GM12891 (cell line): ENCODE results near the gene TAF4.

ENCODE experiments used
- PAX5 ChIP-seq: IDR thresholded peaks from 2 replicates; pipeline ENCODE4 v1.6.1; 2011; ENCODE audit warnings: low read length, moderate library complexity, mild to moderate bottlenecking; ENCODE audit not compliant: insufficient read depth, severe bottlenecking
- POLR2A ChIP-seq: IDR thresholded peaks from 2 replicates; pipeline ENCODE4 v1.6.1; 2011; ENCODE audit warnings: low read depth, low read length, control low read depth
- POLR2AphosphoS5 ChIP-seq: IDR thresholded peaks from 2 replicates; pipeline ENCODE4 v1.6.1; 2011; ENCODE audit warnings: low read depth, low read length, control low read depth
- POU2F2 ChIP-seq: IDR thresholded peaks from 2 replicates; pipeline ENCODE4 v1.6.1; 2011; ENCODE audit warnings: low read depth, mild to moderate bottlenecking, control low read depth, low read length, moderate library complexity
- SPI1 ChIP-seq: IDR thresholded peaks from 2 replicates; pipeline ENCODE4 v1.6.1; 2011; ENCODE audit warnings: low read depth, low read length, control low read depth
- TAF1 ChIP-seq: IDR thresholded peaks from 2 replicates; pipeline ENCODE4 v1.6.1; 2011; ENCODE audit warnings: low read depth, low read length, control low read depth

- no peak for TF ChIP-seq POLR2A
- no peak for TF ChIP-seq POLR2AphosphoS5
- no peak for TF ChIP-seq TAF1
- no peak for TF ChIP-seq PAX5
- no peak for TF ChIP-seq SPI1
- no peak for TF ChIP-seq POU2F2
Measured at GRCh38 chr20:61949363-61949713, 116.3 kb downstream of the TAF4 start.
